Stomach (tissue), 4 donors: ENCODE data around the gene FADS6.

ENCODE experiments used
- EP300 ChIP-seq: sonication (generic); formaldehyde crosslinking; IDR thresholded peaks from one replicate; pipeline ENCODE4 v1.6.1; 2017; ENCODE audit warnings: antibody characterized with exemption
- POLR2A ChIP-seq, 4 donors: fragments of 450-650 bp; IDR thresholded peaks; one replicate each; pipeline ENCODE4 v1.6.1; 2016; ENCODE audit warnings: antibody characterized with exemption in 4 of 4, control low read depth in 2 of 4, mild to moderate bottlenecking in 1 of 4, moderate library complexity in 1 of 4
- POLR2AphosphoS5 ChIP-seq, 3 donors: sonication (generic); formaldehyde crosslinking; IDR thresholded peaks; one replicate each; pipeline ENCODE4 v1.6.1; 2016; ENCODE audit warnings: antibody characterized with exemption in 3 of 3
- TF ChIP-seq, protein P1 (sequence below), 7 experiments: fragments of 450-650 bp in 4 of 7; fragments of 200-600 bp in 3 of 7; sonication (generic) in 3 of 7; IDR thresholded peaks; one replicate each; pipeline ENCODE4 v1.5.1; 2016 to 2019; ENCODE audit warnings: antibody characterized with exemption in 7 of 7, control low read depth in 2 of 7, mild to moderate bottlenecking in 1 of 7

DNA sequence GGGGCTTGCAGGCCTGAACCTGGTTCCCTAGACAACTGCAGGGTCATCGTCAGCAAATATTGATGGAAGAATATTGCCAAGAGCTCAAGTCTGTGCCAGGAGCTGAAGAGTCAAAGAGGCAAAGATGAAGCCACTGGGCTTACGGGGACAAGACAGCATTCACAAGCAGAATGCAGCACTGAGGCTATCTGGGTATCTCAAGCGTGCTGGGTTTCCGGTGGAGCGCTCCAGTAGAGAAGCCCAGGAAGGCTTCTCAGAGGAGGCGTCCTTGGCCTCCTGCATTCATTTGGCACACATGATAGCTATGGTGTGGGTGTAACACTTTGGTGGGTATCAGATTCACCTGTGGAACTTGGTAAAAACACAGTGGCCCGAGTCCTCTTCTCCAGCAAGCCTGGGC, 2.9 kb downstream of the FADS6 start:
- TF ChIP-seq EP300 (no peak), POLR2AphosphoS5 (IDR thresholded peaks at IDR 0.05) (no peak), POLR2A (IDR thresholded peaks at IDR 0.05) (no peak)
- TF ChIP-seq, protein P1, sequence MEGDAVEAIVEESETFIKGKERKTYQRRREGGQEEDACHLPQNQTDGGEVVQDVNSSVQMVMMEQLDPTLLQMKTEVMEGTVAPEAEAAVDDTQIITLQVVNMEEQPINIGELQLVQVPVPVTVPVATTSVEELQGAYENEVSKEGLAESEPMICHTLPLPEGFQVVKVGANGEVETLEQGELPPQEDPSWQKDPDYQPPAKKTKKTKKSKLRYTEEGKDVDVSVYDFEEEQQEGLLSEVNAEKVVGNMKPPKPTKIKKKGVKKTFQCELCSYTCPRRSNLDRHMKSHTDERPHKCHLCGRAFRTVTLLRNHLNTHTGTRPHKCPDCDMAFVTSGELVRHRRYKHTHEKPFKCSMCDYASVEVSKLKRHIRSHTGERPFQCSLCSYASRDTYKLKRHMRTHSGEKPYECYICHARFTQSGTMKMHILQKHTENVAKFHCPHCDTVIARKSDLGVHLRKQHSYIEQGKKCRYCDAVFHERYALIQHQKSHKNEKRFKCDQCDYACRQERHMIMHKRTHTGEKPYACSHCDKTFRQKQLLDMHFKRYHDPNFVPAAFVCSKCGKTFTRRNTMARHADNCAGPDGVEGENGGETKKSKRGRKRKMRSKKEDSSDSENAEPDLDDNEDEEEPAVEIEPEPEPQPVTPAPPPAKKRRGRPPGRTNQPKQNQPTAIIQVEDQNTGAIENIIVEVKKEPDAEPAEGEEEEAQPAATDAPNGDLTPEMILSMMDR (IDR thresholded peaks at IDR 0.05), result no peak
